Measurements from ENCODE around the gene RRAS2.
"Not testable (repeated sequence)": the region's sequence is repeated elsewhere in the genome, so short reads cannot be mapped to it uniquely, and the experiment has no call there.

The RRAS2 gene

GRCh38 chr11:14358729-14359439, at the start of gene RRAS2:
Gene RRAS2 (minus strand): TSS chr11:14359183. CDS start chr11:14358870, 313 bp downstream.
- FAIRE-seq, result no peak

- no peak for FAIRE-seq
These were observed 49.6 kb upstream of the RRAS2 start for GRCh38 chr11:14408612-14409011.

- FAIRE-seq, result not testable (repeated sequence)
These were observed 47.1 kb upstream of the RRAS2 start for GRCh38 chr11:14406116-14406515.

- FAIRE-seq, result not testable (repeated sequence)
These were observed 44.5 kb upstream of the RRAS2 start for GRCh38 chr11:14403528-14403927.

GRCh38 chr11:14399087-14399486, 40.1 kb upstream of the RRAS2 start:
- no peak for FAIRE-seq

- no peak for FAIRE-seq
These were observed 37.3 kb upstream of the RRAS2 start for GRCh38 chr11:14396273-14396672.

- FAIRE-seq, result no peak
These were observed 34.9 kb upstream of the RRAS2 start for GRCh38 chr11:14393889-14394288.

GRCh38 chr11:14393129-14393528, 34.1 kb upstream of the RRAS2 start:
- no peak for FAIRE-seq

GRCh38 chr11:14390669-14391068, 31.7 kb upstream of the RRAS2 start:
- no peak for FAIRE-seq

- FAIRE-seq, result no peak
These were observed 29.4 kb upstream of the RRAS2 start for GRCh38 chr11:14388352-14388751.

- no peak for FAIRE-seq
These were observed 28.0 kb upstream of the RRAS2 start for GRCh38 chr11:14386895-14387480.

GRCh38 chr11:14386081-14386480, 27.1 kb upstream of the RRAS2 start:
- FAIRE-seq, result no peak

GRCh38 chr11:14384338-14384737, 25.4 kb upstream of the RRAS2 start:
- FAIRE-seq, result no peak

GRCh38 chr11:14381968-14382367, 23.0 kb upstream of the RRAS2 start:
- no peak for FAIRE-seq

GRCh38 chr11:14380947-14381561, 22.1 kb upstream of the RRAS2 start:
- no peak for FAIRE-seq

- FAIRE-seq, result no peak
These were observed 21.3 kb upstream of the RRAS2 start for GRCh38 chr11:14380125-14380936.

GRCh38 chr11:14378171-14378570, 19.2 kb upstream of the RRAS2 start:
- FAIRE-seq, result no peak

GRCh38 chr11:14376920-14377319, 17.9 kb upstream of the RRAS2 start:
- FAIRE-seq, result no peak

GRCh38 chr11:14374922-14375830, 16.2 kb upstream of the RRAS2 start:
- FAIRE-seq, result no peak

- FAIRE-seq, result no peak
These were observed 15.1 kb upstream of the RRAS2 start for GRCh38 chr11:14373941-14374646.

- no peak for FAIRE-seq
These were observed 13.0 kb upstream of the RRAS2 start for GRCh38 chr11:14372011-14372410.

- no peak for FAIRE-seq
These were observed 12.3 kb upstream of the RRAS2 start for GRCh38 chr11:14371249-14371648.
